ENCODE measurements around the gene STRBP. TPM values are rescaled to one million over a fixed set of nuclear protein-coding genes. Genes with fewer than 3 reads are reported as not detected.

The STRBP gene
- total and polyA plus RNA-seq, 2 of the 8 experiments (the other 6 are each of a cell fraction or from before 2014, with no cell fraction given): 29.7 to 105 TPM

GRCh38 chr9:123316053-123316718, 47.8 kb upstream of the STRBP start:
- H2BK20ac ChIP-seq (ENCODE audit: low read length): no peak overlapping the region
- CTCF ChIA-PET (ENCODE audit: partially characterized antibody): interaction anchor here (1.0 to 5.3 kb wide), 3 partner anchors 12 to 187 kb away, joined by 3 to 29 read pairs (median 3); no protein-coding TSS in a partner anchor
- H3K23me2 ChIP-seq (ENCODE audit: low read depth, low read length): no peaks in the 10 kb centered on the region; the same call in 1 of the 2 replicates
- no peak overlapping the region for H2AK5ac ChIP-seq (ENCODE audit: low read depth, low read length)
- no peak overlapping the region for H2BK12ac ChIP-seq (ENCODE audit: low read depth, low read length)
- H3K23ac ChIP-seq (ENCODE audit: insufficient read length): no peak overlapping the region
- FAIRE-seq (no peak), DNase-seq (ENCODE audit: low read depth in 1 of 2, low spot score in 2 of 2) (no peak)
- H3K4me1 ChIP-seq (replicated peaks in 1 of 4; ENCODE audit: control insufficient read depth in 3 of 4, insufficient read depth in 4 of 4, low read length in 3 of 4): peaks cover 0 to 5% (median 0%) of the 10 kb centered on the region in 4 experiments; a peak in 2 of 7 replicates
- H3K79me1 ChIP-seq (ENCODE audit: low read depth, low read length): no peaks in the 10 kb centered on the region
- TF ChIP-seq SIRT6 (IDR thresholded peaks at IDR 0.05; ENCODE audit: low read length) (no peak), NRF1 (IDR thresholded peaks at IDR 0.05; ENCODE audit: low read depth, low read length) (no peak), KDM4A (IDR thresholded peaks at IDR 0.05; ENCODE audit: low read depth, low read length, severe bottlenecking) (no peak)
- no peak overlapping the region for H3K4me3 ChIP-seq (ENCODE audit: extremely low read depth in 1 of 4, insufficient read depth in 2 of 4, low read depth in 3 of 4, low read length in 4 of 4)
- H2BK5ac ChIP-seq (ENCODE audit: low read depth, low read length): no peak overlapping the region
- H2AFZ ChIP-seq (ENCODE audit: low read length): 0 out of 2 replicates have a peak overlapping the region, but pooled peaks have one; percentile 7
- no peaks in the 10 kb centered on the region for H3K79me2 ChIP-seq (ENCODE audit: control insufficient read depth in 1 of 2, insufficient read depth in 2 of 2, low read length in 2 of 2)
- no peak overlapping the region for H2BK120ac ChIP-seq (replicated peaks; ENCODE audit: low read depth, low read length)
- H3K27me3 ChIP-seq (replicated peaks in 1 of 4; ENCODE audit: control insufficient read depth in 3 of 4, extremely low read depth in 1 of 4, insufficient read depth in 3 of 4, low read length in 3 of 4): no peaks in the 10 kb centered on the region; a peak in 1 of 7 replicates
- H4K91ac ChIP-seq (replicated peaks; ENCODE audit: insufficient read length, low read length): no peak overlapping the region
- H4K20me1 ChIP-seq (replicated peaks in 1 of 2; ENCODE audit: control insufficient read depth in 1 of 2, insufficient read depth in 2 of 2, low read length in 2 of 2): no peaks in the 10 kb centered on the region
- no peak overlapping the region for H3K14ac ChIP-seq (ENCODE audit: insufficient read length)
- H3K56ac ChIP-seq (replicated peaks; ENCODE audit: insufficient read length, low read depth, low read length): no peak overlapping the region
- H3K9ac ChIP-seq (replicated peaks in 1 of 4; ENCODE audit: extremely low read depth in 1 of 4, low read depth in 3 of 4, low read length in 3 of 4): no peak overlapping the region
- no peaks in the 10 kb centered on the region for H3K36me3 ChIP-seq (ENCODE audit: control insufficient read depth in 2 of 4, insufficient read depth in 4 of 4, low read length in 3 of 4)
- H2BK15ac ChIP-seq (ENCODE audit: low read length): no peak overlapping the region
- no peak overlapping the region for H4K5ac ChIP-seq (ENCODE audit: insufficient read length, low read depth, low read length)
- POLR2A ChIA-PET (ENCODE audit: partially characterized antibody): no interaction called here
- H4K8ac ChIP-seq (ENCODE audit: extremely low read depth, insufficient read depth, low read length): no peak overlapping the region
- WGBS, 2 experiments (ENCODE audit: extremely low coverage in 1 of 2, insufficient coverage in 1 of 2, insufficient read length in 1 of 2, insufficient replicate concordance in 2 of 2, low coverage in 1 of 2, low lambda C conversion rate in 2 of 2, missing lambda C conversion rate in 1 of 2): 87% methylated on average over 7 of the region's 7 CpGs; no CpG with 5 or more reads in 1 of the 2 experiments
- no peak overlapping the region for H3K4me2 ChIP-seq (ENCODE audit: insufficient read depth in 1 of 2, low read depth in 2 of 2, low read length in 2 of 2)
- H3K18ac ChIP-seq (ENCODE audit: extremely low read depth, low read length): no peak overlapping the region
- no peak overlapping the region for H3K27ac ChIP-seq (ENCODE audit: low read depth, low read length)
- no peak overlapping the region for H3K4ac ChIP-seq (replicated peaks; ENCODE audit: insufficient read length, low read depth, low read length)
- no peaks in the 10 kb centered on the region for H3K9me3 ChIP-seq (ENCODE audit: insufficient read depth in 2 of 2, low read depth in 1 of 2, low read length in 1 of 2)

Data from H1 (cell line).